Left lung (tissue), 10 donors: Measurements from ENCODE around the gene IL22. TPM values are rescaled to one million over a fixed set of nuclear protein-coding genes. Genes with fewer than 3 reads are reported as not detected.

ENCODE experiments used
- ATAC-seq: fragments of 200-7000 bp; cut with Tn5 transposase; one replicate; pipeline ENCODE4 v1.9.1; 2020; ENCODE audit warnings: moderate library complexity
- DNase-seq, 4 donors: peaks; one replicate each; pipeline ENCODE4 v3.0.0-alpha.2; 2013 to 2020
- H3K27ac ChIP-seq, 2 donors: fragments of 200-600 bp; sonication (generic) in 1 of 2; one replicate each; pipeline versions ENCODE4 v1.5.0 to v1.8.0; 2020 to 2021
- H3K27me3 ChIP-seq, 2 donors: fragments of 200-600 bp; sonication (generic) in 1 of 2; one replicate each; pipeline versions ENCODE4 v1.5.0 to v1.8.0; 2020 to 2021
- H3K36me3 ChIP-seq, 2 donors: fragments of 200-600 bp; sonication (generic) in 1 of 2; one replicate each; pipeline versions ENCODE4 v1.5.0 to v1.8.0; 2020 to 2021
- H3K4me1 ChIP-seq, 2 donors: fragments of 200-600 bp; one replicate each; pipeline ENCODE4 v1.8.0; 2021
- H3K4me3 ChIP-seq, 2 donors: fragments of 200-600 bp; sonication (generic) in 1 of 2; one replicate each; pipeline versions ENCODE4 v1.5.0 to v1.8.0; 2020 to 2021; ENCODE audit warnings: mild to moderate bottlenecking in 1 of 2
- H3K9me3 ChIP-seq, 2 donors: fragments of 200-600 bp; sonication (generic) in 1 of 2; one replicate each; pipeline versions ENCODE4 v1.5.0 to v1.8.0; 2020 to 2021
- intact Hi-C, 2 donors: fragments of 100-400 bp; cut with DNase I; formaldehyde crosslinking; loops; one replicate each; pipeline versions ENCODE4 v1.11.2 to v1.14.2; 2022
- polyA plus RNA-seq, 6 donors: library from polyadenylated mRNA; unstranded; fragments of 120-200 nt; gene quantifications; one replicate each; pipeline ENCODE4 v1.2.1, GENCODE V29; 2013; ENCODE audit not compliant: insufficient read length in 6 of 6
- total RNA-seq, 2 donors: library from RNA; stranded (reverse); fragmentation: NEBNext Ultra II Directional; extraction: Animal tissue kit (Norgen Biotek cat#: 25700); gene quantifications; one replicate each; pipeline ENCODE4 v1.2.1, GENCODE V29; 2021
- TF ChIP-seq, protein P1 (sequence below), 2 donors: fragments of 200-600 bp; sonication (generic) in 1 of 2; IDR thresholded peaks; one replicate each; pipeline versions ENCODE4 v1.5.0 to v1.8.0; 2021; ENCODE audit warnings: antibody characterized with exemption in 2 of 2
- donor health status: DM: no; HTN: yes; CAD: no.
- donor health status: DM: no; HTN: no; CAD: no.

IL22 gene
- total and polyA plus RNA-seq, 8 donors = not detected

DNA sequence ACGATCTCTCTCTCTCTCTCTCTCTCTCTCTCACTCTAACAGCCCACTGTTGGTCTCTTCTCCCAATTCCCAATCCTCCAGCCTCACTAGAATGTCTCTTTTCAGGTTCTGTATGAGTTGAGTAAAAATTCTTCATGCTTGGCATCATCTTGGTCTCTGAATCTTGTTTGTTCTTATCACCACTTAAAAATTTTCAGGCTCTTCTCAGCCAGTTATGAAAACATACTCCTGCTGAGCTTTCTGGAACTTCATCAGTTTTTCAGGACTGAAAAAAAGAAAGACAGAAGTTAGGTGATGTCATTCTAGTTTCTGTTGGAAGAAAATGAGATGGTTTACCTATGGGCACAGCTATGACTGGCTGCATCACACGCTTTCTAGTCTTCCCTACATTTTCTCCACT, 11.5 kb upstream of the IL22 start:
- intact Hi-C loops = no loop called here
- no peak for DNase-seq
- no peaks in the 10 kb centered on the region for H3K9me3 ChIP-seq
- no peak overlapping the region for H3K27ac ChIP-seq
- no peaks in the 10 kb centered on the region for H3K27me3 ChIP-seq
- no peak for ATAC-seq
- H3K36me3 ChIP-seq = no peaks in the 10 kb centered on the region
- peaks cover 0 to 9% of the 10 kb centered on the region in 2 donors for H3K4me1 ChIP-seq
- TF ChIP-seq, protein P1, sequence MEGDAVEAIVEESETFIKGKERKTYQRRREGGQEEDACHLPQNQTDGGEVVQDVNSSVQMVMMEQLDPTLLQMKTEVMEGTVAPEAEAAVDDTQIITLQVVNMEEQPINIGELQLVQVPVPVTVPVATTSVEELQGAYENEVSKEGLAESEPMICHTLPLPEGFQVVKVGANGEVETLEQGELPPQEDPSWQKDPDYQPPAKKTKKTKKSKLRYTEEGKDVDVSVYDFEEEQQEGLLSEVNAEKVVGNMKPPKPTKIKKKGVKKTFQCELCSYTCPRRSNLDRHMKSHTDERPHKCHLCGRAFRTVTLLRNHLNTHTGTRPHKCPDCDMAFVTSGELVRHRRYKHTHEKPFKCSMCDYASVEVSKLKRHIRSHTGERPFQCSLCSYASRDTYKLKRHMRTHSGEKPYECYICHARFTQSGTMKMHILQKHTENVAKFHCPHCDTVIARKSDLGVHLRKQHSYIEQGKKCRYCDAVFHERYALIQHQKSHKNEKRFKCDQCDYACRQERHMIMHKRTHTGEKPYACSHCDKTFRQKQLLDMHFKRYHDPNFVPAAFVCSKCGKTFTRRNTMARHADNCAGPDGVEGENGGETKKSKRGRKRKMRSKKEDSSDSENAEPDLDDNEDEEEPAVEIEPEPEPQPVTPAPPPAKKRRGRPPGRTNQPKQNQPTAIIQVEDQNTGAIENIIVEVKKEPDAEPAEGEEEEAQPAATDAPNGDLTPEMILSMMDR (IDR thresholded peaks at IDR 0.05) = no peak
- no peak overlapping the region for H3K4me3 ChIP-seq

DNA sequence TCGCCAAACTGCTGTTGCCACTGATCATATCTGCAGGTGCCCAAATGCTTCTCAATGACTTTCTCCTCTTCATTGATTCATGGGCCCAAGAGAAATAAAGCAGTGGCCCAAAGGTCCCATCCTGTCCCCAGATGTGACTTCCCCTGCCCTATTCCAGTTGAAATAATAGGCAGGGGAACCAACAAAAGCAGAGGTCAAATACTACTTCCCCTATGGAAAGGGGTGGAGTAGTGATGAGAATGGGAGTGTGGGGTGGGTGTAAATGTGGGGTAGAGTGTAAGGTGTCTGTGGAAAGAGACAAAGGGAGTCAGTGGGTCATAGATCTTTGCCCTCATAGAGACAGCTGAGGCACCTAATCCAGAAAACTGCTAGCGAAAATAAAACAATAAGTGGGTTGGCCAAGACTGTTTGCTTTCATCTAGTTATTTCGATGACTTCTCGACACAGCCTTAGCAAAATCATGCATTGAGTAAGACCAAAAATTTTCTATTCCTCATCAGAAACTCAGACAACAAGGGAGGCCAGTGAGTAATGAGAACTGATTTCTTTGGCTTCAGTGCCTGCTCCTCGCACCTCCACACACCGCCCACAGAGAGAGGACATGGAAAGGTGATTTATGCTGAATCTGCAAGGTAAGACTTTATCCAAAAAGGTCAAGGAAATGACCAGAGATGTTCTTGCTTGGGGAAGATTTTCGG, 10.9 kb upstream of the IL22 start:
- DNase-seq (no peak), ATAC-seq (no peak)
- Histone ChIP-seq H3K9me3 (no peaks in the 10 kb centered on the region), H3K36me3 (no peaks in the 10 kb centered on the region), H3K4me3 (no peak overlapping the region), H3K27ac (no peak overlapping the region), H3K27me3 (no peaks in the 10 kb centered on the region), H3K4me1 (peaks cover 0 to 9% of the 10 kb centered on the region in 2 donors)
- TF ChIP-seq, protein P1 (IDR thresholded peaks at IDR 0.05) = no peak
- intact Hi-C loops = no loop called here

GRCh38 chr12:68263366-68263765, 10.0 kb upstream of the IL22 start:
- Histone ChIP-seq H3K4me3 (no peak overlapping the region), H3K27ac (no peak overlapping the region), H3K36me3 (no peaks in the 10 kb centered on the region), H3K27me3 (no peaks in the 10 kb centered on the region), H3K4me1 (peaks cover 0 to 9% of the 10 kb centered on the region in 2 donors), H3K9me3 (no peaks in the 10 kb centered on the region)
- intact Hi-C loops = no loop called here
- no peak for DNase-seq
- TF ChIP-seq, protein P1 (IDR thresholded peaks at IDR 0.05) = no peak
- ATAC-seq = no peak

DNA sequence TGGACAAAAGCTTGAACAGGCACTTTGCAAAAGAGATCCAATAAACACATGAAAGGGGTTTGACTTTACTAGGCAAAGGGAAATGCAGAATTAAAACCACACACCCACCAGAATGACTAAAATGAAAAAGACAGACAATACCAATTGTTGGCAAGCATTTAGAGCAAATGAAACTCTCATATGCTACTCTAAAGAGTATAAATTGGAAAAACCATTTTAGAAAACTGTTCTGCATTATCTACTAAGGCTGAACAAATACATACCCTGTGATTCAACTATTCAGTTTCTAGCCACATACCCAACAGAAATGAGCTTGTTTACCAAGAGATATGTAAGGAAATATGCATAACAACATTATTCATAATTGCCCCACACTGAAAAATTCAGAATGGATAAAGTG, 8.5 kb upstream of the IL22 start:
- TF ChIP-seq, protein P1 (IDR thresholded peaks at IDR 0.05) = no peak
- no peaks in the 10 kb centered on the region for H3K36me3 ChIP-seq
- H3K4me1 ChIP-seq = peaks cover 0 to under 1% of the 10 kb centered on the region in 2 donors
- no peak overlapping the region for H3K4me3 ChIP-seq
- DNase-seq (no peak), ATAC-seq (no peak)
- H3K27me3 ChIP-seq = no peaks in the 10 kb centered on the region
- intact Hi-C loops = no loop called here
- no peaks in the 10 kb centered on the region for H3K9me3 ChIP-seq
- H3K27ac ChIP-seq = no peak overlapping the region

- H3K4me1 ChIP-seq = no peaks in the 10 kb centered on the region
- DNase-seq (no peak), ATAC-seq (no peak)
- TF ChIP-seq, protein P1 (IDR thresholded peaks at IDR 0.05) = no peak
- H3K27ac ChIP-seq = no peak overlapping the region
- intact Hi-C loops = no loop called here
- H3K36me3 ChIP-seq = no peaks in the 10 kb centered on the region
- no peak overlapping the region for H3K4me3 ChIP-seq
- no peaks in the 10 kb centered on the region for H3K9me3 ChIP-seq
- no peaks in the 10 kb centered on the region for H3K27me3 ChIP-seq
Measured at GRCh38 chr12:68260153-68260552, 6.7 kb upstream of the IL22 start.
